GM21619 (cell line): ENCODE data around the gene SLC25A22.

Experiments
- ATAC-seq: cut with Tn5 transposase; IDR thresholded peaks from one replicate; pipeline ENCODE4 v1.9.1; 2021; ENCODE audit not compliant: unreplicated experiment

Gene SLC25A22

GRCh38 chr11:834371-835316 is 36.6 kb upstream of the SLC25A22 start:
- ATAC-seq = no peak

- no peak for ATAC-seq
These were observed 35.8 kb upstream of the SLC25A22 start for GRCh38 chr11:833849-834311.

- ATAC-seq = no peak
These were observed 35.2 kb upstream of the SLC25A22 start for GRCh38 chr11:833114-833791.

- ATAC-seq = no peak
These were observed 34.5 kb upstream of the SLC25A22 start, which contains the start of gene CD151 for GRCh38 chr11:832529-833113. TSS of gene CD151 (plus strand) at chr11:832952. CDS start at chr11:836070, 3,118 bp downstream.

GRCh38 chr11:831961-832528 is 34.0 kb upstream of the SLC25A22 start:
- no peak for ATAC-seq

- no peak for ATAC-seq
These were observed 33.2 kb upstream of the SLC25A22 start for GRCh38 chr11:831118-831864.

GRCh38 chr11:830295-831117 is 32.4 kb upstream of the SLC25A22 start:
- ATAC-seq = peak; percentile 30

- no peak for ATAC-seq
These were observed 31.8 kb upstream of the SLC25A22 start for GRCh38 chr11:829847-830294.

GRCh38 chr11:829176-829846 is 31.2 kb upstream of the SLC25A22 start:
- no peak for ATAC-seq

- no peak for ATAC-seq
These were observed 30.6 kb upstream of the SLC25A22 start for GRCh38 chr11:828506-829175.

GRCh38 chr11:827897-828192 is 29.8 kb upstream of the SLC25A22 start, which contains the start of gene CRACR2B:
TSS of gene CRACR2B (plus strand) at chr11:827919. CDS start at chr11:828608, 689 bp downstream.
- no peak for ATAC-seq

GRCh38 chr11:827146-827896 is 29.2 kb upstream of the SLC25A22 start:
- ATAC-seq = peak; percentile 39

- ATAC-seq = no peak
These were observed 28.7 kb upstream of the SLC25A22 start for GRCh38 chr11:826836-827145.

GRCh38 chr11:826227-826621 is 28.1 kb upstream of the SLC25A22 start:
- ATAC-seq = no peak

GRCh38 chr11:825366-826226 is 27.5 kb upstream of the SLC25A22 start:
- ATAC-seq = no peak

GRCh38 chr11:824942-825341 is 26.9 kb upstream of the SLC25A22 start:
- ATAC-seq = no peak

- ATAC-seq = no peak
These were observed 26.3 kb upstream of the SLC25A22 start for GRCh38 chr11:824292-824880.
